GM20431 (cell line): ENCODE measurements around the gene PTPRD.

Experiments used
- in situ Hi-C: fragments of 300-500 bp; cut with MseI, MboI; formaldehyde crosslinking; loops from one replicate; pipeline ENCODE4 v1.15.0; 2020; ENCODE audit warnings: low sequenced_read_pairs; ENCODE audit not compliant: unreplicated experiment

Gene PTPRD

DNA sequence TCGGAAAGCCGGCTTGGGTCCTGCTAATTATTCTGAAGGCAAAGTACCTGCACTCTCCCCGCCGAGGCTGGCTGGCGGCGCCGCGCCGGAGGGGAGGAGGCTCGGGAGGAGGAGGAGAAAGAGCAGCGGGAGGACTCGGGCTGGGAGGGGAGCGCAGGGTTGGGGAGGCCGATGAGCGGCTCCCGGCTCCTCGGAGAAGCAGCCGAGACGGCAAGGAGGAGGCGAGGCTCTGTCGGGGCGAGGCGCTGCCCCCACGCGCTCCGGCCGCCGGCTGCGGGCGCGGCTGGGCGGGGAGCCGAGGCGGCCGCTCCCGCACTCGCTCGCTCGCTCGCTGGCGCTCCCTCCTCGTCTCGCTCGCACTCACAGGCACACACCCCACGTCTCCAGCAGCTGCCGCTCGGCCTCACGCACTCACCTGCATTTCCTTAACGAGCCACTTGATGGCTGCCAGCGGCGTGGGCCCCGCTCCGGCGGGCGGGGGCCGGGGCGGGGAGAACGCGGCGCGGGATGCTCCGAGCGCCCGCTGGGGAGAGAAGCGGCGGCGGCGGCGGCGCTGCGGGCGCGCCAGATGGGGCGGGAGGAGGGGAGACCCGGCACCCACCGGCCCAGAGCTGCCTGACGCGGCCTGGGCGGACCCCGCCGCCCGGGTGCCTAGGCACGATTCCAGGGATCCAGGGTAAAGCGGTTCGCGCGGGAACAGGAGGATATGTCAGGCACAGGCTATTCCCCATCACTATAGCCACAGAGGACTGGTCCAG, at the start of gene PTPRD:
Gene PTPRD, minus strand, starts transcription at position 362 of the 758 bp plus-strand sequence.
- in situ Hi-C loops, result no loop called here

DNA sequence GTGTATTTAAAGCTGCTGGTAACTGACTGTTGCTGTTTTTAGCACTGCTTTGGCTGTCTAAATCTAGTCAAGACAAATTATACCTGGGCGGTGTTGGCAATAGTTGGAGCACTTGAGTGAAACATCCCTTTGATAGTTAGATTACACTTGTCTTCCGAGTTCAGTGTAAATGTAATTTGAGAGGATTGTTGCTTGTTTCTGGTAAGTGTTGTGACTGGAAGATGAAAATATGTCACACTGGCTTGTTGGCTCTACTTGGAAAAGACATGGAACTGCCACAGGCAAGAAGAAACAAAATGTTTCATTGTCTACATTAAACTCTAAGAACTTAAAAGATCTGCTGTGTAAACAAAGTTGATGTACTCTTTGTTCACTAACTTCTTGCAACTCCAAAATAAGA, 49.2 kb upstream of the PTPRD start:
- in situ Hi-C loops, result no loop called here

DNA sequence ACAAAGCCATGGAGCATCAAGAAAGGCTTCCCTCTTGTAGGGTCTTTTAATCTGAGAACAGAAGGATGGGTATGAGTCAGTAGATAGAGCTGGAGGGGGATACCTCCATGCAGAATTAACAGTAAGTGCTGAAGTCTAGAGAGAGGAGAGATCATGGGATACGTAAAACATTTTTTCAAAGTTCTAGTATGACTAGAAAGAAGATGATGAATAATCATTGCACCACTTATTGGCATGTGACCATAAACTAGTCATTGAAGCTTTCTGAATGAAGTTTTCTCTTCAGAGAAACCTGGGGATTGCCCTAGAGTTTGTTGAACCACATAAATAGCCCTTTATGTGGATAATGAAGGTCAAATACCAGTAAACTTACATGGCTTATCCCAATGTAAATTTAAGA, 48.6 kb upstream of the PTPRD start:
- in situ Hi-C loops, result no loop called here

DNA sequence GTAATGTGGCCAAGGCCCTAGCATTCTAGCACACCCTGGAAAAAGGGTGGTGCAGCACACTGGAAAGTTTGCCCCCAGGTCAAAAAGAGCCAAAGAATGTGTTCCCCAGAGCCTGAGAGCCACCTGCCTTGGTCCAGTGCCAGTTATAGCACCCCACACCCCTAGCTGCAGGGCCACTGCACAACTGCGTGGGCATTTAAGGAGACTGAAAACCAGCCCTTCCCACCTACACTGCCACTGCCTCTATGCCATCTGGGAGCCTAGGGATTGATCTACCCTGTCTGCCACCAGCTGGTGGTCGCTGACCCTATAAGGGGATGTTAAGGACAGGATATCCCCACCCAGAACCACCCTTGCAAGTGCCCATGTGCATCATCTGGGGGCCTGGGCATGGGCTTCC, 38.2 kb upstream of the PTPRD start:
- in situ Hi-C loops, result no loop called here

DNA sequence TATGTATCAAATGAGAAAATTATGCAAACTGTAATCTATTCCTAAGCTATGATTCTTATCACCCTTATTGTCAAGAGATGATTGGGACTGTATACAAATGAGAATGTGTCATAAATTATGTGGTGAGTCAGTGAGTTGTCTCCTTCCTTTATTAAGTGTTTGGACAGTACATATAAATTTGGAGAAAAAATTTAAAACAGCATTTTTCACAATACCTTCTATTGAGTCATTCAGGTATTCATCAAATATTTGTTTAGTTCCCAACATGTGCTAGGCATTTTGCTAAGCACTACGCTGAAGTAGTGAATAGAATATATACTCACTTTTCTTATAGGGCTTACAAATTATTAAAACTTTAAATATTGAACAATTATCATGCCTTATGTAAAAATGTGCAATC, 36.3 kb upstream of the PTPRD start:
- in situ Hi-C loops, result no loop called here

DNA sequence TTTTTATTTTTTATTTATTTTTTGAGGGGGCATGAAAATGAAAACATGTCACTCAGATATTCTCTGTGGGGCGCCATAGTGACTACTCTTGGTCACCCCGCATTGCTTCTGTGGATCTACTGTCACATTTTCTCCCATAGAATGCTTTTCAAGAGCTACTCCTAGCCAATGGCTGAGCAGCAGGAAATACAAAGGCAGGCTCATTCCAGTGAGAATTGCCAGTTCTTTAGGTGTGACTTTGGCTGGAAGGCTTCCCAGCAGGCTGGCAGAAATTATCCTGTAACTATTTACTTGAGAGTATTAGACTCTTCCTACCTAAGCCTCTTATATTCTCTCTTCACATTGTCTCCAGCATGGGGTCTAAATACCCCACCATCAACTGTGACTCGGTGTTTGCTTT, 21.0 kb upstream of the PTPRD start:
- in situ Hi-C loops, result no loop called here

DNA sequence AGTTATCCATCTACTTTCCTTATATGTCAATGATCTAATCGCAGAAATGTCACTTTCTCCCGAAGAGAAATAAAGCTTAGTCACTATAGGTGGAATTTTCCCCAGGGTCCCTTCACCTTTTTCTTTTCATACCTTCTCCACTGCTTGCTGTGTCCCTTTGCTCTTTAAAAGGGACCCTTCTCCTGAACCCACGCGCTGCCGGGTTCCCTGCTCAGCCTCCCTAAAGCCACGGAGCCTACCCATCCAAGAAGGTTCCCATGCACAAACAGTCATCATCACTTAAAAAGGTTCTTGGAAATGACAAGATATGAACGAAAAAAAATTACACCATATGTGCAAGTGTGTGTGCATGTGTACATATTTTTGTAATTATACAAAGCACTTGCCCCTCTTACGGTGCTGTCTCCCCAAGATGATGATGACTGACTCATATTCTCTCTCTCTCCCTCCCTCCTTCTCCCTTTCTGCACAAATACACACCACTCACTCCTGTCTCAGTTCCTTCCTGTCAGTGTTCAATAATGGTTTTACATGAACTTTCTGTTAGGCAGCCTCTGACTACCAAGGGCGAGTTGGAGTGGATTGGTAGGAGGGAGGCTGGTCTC, 1.5 kb upstream of the PTPRD start:
- in situ Hi-C loops, result no loop called here

DNA sequence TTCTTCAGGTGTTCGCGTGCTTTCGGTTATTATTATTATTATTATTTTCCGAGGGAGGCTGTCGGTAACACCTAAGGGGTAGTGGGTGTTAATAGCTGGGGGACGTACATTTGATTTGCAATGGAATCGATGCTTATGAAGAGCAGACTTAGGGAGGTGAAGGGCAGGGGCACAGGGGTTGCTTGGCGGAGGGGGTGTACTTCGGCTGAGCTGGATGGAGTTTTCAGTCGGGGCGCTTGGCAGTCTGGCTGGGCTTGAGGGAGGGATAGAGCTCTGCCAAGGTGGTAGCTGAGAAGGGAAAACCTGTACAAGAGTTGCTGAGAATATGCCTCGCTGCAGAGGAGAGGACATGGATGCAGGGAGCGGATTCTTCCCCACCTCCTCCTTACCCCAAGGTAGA, 617 bp upstream of the PTPRD start:
- in situ Hi-C loops, result no loop called here

DNA sequence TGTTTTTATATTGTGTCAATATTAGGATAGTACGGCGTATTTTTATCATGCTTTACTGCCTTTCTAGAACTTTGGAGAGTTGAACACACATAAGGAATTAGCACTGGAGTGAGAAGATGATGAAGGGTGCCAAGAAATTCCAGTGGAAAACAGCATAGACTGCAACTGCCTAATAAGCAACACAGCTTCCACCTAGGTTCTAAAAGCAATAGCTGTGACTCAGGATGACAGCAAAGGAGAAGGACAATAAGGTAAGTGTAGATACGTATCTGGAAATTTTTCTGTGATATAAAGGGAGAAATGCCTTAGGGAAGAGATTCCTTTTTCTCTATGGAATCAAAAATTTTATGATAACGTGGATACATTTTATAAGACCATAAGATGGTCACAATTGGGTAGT, 7.4 kb downstream of the PTPRD start:
- in situ Hi-C loops, result no loop called here

DNA sequence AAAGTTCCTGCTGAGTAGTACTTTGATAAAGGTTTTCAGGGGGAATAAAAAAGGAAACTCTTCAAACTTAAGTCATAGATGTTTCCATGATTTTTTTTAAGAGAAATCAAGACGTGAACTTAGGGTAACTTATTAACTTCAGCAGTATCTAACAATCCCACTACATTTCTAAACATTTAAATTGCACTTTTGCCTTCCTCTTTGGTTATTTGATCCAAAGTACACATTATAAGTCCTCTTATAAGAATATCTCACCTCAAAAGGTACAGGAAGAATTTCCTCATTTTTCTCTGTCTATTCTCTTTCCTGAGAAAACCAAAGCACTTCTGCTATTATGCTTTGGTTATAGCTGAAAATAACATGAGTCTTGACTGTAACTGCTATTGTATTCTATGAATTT, 7.9 kb downstream of the PTPRD start:
- in situ Hi-C loops, result no loop called here

DNA sequence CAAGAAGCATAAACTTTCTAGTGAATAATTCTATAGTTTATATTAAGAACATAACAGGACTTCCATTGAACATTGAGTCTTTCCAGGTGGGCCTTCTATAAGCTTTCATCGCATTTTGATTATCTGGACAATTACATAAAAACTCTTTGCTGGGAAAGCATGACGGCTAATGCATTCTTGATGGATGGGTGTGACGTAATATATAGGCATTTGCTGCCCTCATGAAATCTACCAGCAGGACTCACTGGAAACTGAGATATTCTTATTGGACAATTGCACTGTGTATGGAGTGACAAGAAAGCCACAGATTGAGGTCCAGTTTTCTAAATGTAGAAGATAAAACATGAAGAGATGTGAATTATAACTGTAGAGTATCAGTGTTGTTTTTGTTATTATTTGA, 15.0 kb downstream of the PTPRD start:
- in situ Hi-C loops, result no loop called here

DNA sequence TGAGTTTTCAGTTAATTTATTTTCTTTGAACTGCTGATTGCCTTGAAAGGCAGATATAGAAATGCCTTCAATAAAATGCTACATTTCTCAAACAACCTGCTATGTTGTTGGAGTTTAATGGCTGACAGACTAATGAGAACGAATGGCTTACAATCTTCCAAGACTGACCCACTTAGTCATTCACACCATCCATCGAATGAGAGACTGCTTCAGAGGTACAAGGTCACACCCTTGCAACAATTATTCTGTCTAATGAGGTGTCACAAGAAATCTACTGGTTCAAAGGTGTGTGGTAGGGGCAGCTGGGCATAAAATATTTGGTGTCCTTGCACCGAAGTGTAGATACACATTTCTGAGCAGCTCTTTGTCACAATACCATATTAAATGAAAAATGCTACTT, 18.3 kb downstream of the PTPRD start:
- in situ Hi-C loops, result no loop called here

DNA sequence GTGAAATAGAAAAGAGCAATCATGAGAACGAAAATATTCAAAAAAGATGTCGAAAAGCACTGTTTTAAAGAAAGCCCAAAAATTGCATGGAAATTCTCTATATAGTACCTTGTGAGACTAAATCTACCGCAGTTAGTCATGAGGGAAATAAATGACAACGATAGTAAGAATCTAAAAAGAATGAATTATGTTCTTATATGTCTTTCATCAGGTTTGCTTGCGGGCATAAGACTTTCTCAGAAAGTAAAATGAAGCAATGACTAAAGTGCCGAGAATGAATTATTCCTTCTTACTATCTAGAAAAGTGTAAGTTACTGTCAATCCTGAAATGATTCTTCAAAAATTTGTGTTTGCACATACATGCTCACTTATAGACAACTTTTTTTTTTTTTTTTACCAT, 26.4 kb downstream of the PTPRD start:
- in situ Hi-C loops, result no loop called here

DNA sequence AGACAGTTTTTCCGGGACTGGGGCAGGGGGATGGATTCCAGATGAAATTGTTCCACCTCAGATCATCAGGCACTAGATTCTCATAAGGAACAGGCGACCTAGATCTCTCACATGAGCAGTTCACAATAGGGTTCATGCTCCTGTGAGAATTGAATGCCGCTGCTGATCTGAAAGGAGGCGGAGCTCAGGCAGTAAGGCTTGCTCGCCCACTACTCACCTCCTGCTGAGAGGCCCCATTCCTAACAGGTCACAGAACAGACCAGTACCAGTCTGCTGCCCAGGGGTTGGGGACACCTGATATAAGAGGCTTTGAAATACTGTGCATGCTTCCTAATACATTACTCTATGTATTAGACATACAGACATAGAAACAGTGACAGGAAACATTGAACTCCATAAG, 41.1 kb downstream of the PTPRD start:
- in situ Hi-C loops, result no loop called here

DNA sequence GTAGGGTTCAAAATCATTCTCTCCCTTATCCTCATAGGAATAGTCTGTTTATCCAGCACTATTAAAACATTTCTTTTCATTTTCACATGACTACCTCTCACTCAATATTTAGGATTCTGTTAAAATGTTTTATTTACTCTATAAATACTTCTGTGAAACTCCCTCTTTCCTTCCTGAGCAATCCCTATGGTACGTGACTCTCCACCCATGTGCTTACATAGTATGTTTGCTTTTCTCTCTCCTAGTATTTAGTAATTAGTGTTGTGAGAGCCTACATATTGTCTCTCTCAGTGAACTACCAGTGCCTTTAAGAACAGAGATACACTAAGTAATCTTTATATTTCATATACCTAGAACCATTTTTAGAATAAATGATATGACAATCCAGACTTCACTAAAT, 46.0 kb downstream of the PTPRD start:
- in situ Hi-C loops, result no loop called here

DNA sequence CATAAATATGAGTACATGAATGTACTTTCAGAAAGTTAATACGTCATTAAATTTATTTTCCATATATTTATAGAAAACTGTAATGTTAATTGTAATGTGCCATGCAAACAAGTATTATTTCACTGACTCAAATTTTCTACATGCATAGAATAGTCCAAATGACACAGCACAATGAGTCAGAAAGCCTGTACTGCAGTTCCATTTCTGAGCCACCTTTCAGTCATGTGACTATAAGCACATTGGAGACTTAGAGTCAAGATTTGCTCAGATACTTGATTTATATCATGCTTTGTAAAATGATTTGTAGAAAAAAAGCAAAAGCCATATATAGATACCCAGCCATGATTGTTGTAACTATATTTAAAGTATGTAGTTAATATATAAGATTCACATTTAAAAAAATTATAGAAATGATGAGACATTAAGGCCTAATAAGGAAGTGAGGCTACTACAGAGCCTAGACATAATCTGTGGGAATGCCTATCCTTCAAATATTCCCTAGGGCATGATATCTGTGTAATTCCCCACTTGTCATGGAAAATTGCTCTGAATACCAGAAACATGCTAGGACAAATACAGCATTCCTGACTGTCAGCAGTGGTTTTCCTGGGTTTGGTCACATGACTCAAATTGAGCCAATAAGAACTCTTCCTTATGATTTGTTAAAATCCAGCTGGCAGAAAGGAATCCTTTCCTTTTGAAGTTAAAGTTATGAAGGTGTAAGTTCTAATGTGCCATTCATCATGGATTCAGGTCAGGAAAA, 50.0 kb downstream of the PTPRD start:
- in situ Hi-C loops, result no loop called here

DNA sequence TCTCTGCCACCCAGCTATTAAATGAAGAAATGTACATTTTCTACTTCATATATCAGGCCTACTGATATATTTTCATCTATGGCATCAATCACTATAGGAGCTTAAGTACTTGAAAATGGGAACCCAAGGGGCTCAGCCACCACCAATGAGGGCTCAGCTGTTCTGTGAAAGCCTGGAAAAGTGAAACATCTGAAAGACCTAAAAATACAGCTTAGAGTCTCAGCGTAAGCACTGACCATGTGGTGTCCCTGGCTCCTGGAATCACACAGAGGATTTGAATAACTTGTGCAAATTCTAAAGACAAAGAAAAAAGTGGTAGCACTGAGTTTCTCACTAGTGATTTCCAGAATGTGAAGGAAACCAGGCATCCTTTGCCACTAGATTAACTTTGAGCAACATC, 64.5 kb downstream of the PTPRD start:
- in situ Hi-C loops, result no loop called here

DNA sequence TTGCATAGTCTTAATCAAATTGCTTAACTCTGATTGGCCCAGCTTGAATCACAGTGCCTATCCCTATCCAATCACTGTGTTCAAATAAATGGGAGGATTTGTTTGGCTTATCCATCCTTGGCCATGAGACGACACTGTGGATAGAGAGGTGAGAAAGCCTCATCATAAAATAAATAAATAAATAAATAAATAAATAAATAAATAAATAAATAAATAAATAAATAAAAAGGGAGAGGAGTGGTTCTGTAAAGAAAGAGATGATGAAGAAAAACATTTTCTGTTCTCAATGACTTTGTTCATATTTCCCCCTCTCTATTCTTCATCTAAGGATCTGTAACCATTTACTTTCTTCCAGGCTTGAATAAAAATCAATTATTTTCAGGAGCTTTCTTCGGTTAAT, 74.7 kb downstream of the PTPRD start:
- in situ Hi-C loops, result no loop called here

DNA sequence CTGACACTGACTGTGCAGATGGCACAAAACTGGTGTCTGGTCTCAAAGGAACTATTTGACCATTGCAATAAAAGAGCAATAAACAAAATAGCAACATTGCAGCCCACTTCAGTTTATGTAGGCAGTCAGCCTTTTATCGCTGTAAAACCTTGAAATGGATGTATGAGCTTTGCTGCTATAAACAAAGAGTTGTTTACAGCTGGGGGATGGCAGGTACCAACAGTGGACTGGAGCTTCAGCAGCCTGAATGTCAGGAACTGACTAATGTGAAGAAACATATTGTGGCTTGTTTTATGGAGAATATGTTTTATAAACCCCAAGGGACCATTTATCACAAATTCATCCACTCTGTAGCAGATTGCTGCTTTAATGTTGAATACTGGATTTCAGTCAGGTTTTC, 78.0 kb downstream of the PTPRD start:
- in situ Hi-C loops, result no loop called here

DNA sequence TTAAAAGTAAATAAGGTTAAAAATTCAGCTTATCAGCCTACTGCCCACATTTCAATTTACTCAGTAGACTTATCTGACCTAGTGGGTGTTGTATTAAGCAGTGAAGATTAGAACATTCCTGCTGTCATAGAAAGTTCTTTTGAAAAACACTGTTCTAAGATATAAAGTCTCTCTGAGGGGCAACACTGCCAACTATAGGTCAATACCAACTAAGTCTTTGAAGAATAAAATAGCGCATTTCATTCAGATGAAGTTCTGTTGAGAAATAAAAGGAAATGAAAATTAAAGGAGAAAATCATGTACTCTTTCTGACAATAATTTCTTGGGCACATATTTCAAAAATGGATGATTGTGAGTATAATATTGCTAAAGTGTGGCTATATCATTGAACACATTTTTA, 86.8 kb downstream of the PTPRD start:
- in situ Hi-C loops, result no loop called here

DNA sequence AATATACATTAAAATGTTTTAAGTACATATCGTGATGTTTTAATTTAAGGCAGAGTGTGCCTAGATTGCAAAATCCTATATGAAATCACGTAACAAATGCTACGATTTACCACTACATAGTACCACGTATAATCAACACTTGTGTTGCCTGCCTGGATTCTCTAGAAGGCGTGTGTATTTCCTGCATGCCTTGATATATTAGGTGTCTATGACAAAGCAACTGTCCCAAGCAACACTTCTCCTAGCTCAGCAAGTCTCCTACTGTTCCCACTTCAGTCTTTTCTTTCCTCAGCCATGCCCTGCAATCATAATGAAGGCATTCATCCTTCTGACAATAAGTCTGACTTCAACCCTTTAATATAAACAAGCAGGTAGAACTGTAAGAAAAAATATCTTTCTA, 89.6 kb downstream of the PTPRD start:
- in situ Hi-C loops, result no loop called here
